Fibroblast of mammary gland (primary cell): ENCODE data around the gene CCDC124.
A peak's percentile ranks its signal among the peaks of the same experiment; 100 is the strongest.
"Not testable (repeated sequence)": the region's sequence is repeated elsewhere in the genome, so short reads cannot be mapped to it uniquely, and the experiment has no call there.

Experiments used
- DNase-seq: peaks from one replicate; pipeline ENCODE4 v3.0.0-alpha.2; 2010; ENCODE audit warnings: low read depth
- H3K4me3 ChIP-seq: 2 replicates; pipeline ENCODE4 v1.5.1; 2011; ENCODE audit warnings: low read depth, mild to moderate bottlenecking, low read length, moderate library complexity; ENCODE audit not compliant: control insufficient read depth
- TF ChIP-seq, protein P1 (sequence below): conservative IDR thresholded peaks from 2 replicates; pipeline ENCODE4 v1.5.1; 2011; ENCODE audit warnings: low read depth, low read length, inconsistent platforms; ENCODE audit not compliant: control insufficient read depth, insufficient read depth

The CCDC124 gene

GRCh38 chr19:17893766-17894165, 39.0 kb upstream of the CCDC124 start:
- TF ChIP-seq, protein P1, sequence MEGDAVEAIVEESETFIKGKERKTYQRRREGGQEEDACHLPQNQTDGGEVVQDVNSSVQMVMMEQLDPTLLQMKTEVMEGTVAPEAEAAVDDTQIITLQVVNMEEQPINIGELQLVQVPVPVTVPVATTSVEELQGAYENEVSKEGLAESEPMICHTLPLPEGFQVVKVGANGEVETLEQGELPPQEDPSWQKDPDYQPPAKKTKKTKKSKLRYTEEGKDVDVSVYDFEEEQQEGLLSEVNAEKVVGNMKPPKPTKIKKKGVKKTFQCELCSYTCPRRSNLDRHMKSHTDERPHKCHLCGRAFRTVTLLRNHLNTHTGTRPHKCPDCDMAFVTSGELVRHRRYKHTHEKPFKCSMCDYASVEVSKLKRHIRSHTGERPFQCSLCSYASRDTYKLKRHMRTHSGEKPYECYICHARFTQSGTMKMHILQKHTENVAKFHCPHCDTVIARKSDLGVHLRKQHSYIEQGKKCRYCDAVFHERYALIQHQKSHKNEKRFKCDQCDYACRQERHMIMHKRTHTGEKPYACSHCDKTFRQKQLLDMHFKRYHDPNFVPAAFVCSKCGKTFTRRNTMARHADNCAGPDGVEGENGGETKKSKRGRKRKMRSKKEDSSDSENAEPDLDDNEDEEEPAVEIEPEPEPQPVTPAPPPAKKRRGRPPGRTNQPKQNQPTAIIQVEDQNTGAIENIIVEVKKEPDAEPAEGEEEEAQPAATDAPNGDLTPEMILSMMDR = no peak

DNA sequence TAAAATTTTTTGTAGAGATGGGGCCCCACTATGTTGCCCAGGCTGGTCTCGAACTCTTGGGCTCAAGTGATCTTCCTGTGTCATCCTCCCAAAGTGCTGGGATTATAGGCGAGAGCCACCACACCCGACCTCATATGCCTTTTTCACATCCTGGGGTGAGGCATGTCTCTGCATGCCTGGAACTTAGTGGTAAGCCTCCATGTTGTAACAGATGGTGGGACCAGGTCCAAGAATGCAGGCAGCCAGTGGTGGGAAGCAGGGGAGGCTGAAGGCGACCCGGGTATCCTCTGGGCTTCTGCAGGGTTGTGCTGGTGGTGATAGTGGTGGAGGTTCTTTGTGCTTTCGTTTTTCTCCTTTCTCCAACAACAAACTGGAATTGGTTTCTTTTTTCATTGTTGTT, 30.1 kb upstream of the CCDC124 start:
- peak; percentile 72 for DNase-seq
- TF ChIP-seq, protein P1 = no peak
- no peak overlapping the region for H3K4me3 ChIP-seq

More at GRCh38 chr19:17893766-17894165, 39.0 kb upstream of the CCDC124 start:
- no peak for DNase-seq
- H3K4me3 ChIP-seq = no peak overlapping the region

- H3K4me3 ChIP-seq = no peak overlapping the region
- TF ChIP-seq, protein P1 = no peak
- DNase-seq = no peak
Observed at GRCh38 chr19:17908244-17908643, 24.6 kb upstream of the CCDC124 start.

GRCh38 chr19:17909003-17909732, 23.6 kb upstream of the CCDC124 start:
- TF ChIP-seq, protein P1 = no peak
- DNase-seq = no peak
- no peak overlapping the region for H3K4me3 ChIP-seq

DNA sequence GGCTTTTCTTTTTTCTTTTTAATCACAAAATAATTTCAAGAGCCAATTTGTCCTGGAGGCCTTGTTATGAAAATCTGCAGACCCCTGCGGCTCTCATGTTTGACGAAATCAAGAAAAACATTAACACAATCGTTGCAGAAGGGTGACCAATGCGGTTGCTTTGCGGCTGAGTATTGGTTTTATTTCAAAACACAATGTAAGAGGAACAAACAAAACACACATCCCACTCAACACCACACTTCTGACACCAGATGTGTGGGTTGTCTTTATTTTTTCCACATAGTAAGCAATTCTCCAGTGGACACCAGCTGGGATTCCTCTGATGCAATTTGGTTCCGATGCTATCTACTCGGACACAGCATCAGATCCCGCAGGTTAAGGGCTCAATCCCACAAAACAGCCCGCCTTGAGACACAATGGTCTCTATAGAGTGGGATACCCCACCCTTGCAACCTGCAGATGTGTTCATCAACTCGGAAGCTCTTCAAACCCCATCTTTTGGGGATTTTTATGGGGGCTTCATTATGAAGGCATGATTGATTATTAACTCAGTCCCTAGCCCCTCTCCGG, 21.9 kb upstream of the CCDC124 start:
- DNase-seq = no peak
- TF ChIP-seq, protein P1 = no peak
- no peak overlapping the region for H3K4me3 ChIP-seq

GRCh38 chr19:17915940-17916593, 16.7 kb upstream of the CCDC124 start:
- DNase-seq = no peak
- TF ChIP-seq, protein P1 = no peak
- H3K4me3 ChIP-seq = no peak overlapping the region

- DNase-seq, H3K4me3 ChIP-seq: not testable (repeated sequence)
Observed at GRCh38 chr19:17918151-17918550, 14.7 kb upstream of the CCDC124 start.

DNA sequence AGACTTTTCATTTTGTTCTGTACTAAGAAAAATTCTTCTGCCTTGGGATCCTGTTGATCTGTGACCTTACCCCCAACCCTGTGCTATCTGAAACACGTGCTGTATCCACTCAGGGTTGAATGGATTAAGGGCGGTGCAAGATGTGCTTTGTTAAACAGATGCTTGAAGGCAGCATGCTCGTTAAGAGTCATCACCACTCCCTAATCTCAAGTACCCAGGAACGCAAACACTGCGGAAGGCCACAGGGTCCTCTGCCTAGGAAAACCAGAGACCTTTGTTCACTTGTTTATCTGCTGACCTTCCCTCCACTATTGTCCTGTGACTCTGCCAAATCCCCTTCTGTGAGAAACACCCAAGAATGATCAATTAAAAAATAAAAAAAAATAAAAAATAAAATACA, 13.7 kb upstream of the CCDC124 start:
- H3K4me3 ChIP-seq, DNase-seq: not testable (repeated sequence)
